Peyer's patch (tissue), 4 donors: ENCODE results near the gene BMF.

Source experiments
- POLR2A ChIP-seq, 2 donors: fragments of 450-650 bp; IDR thresholded peaks; one replicate each; pipeline ENCODE4 v1.5.1; 2017; ENCODE audit warnings: antibody characterized with exemption in 2 of 2, mild to moderate bottlenecking in 2 of 2, moderate library complexity in 2 of 2
- TF ChIP-seq, protein P1 (sequence below), 6 experiments: fragments of 450-650 bp in 4 of 6; fragments of 200-600 bp in 2 of 6; sonication (generic) in 1 of 6; IDR thresholded peaks; one replicate each; pipeline ENCODE4 v1.5.1; 2017 to 2019; ENCODE audit warnings: antibody characterized with exemption in 6 of 6, mild to moderate bottlenecking in 3 of 6, moderate library complexity in 1 of 6

DNA sequence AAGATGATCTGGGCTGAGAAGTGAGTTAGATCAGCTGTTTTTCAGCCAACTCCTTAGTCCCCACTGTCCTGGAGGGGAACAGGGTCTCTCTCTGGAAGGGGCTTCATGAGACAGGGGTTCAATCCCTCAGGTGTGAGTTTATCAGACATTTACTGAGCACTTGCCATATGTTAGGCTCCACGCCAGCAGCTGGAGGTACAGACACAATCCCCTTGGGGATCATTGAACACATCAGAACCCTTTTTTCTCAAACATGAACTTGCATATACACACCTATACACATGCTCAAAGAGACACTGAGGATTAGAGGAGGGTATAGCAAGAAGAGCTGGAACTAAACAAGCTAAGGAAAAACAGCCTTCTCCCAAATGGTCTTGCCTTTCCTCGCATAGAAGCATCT is 5.5 kb upstream of the BMF start:
- TF ChIP-seq, protein P1, sequence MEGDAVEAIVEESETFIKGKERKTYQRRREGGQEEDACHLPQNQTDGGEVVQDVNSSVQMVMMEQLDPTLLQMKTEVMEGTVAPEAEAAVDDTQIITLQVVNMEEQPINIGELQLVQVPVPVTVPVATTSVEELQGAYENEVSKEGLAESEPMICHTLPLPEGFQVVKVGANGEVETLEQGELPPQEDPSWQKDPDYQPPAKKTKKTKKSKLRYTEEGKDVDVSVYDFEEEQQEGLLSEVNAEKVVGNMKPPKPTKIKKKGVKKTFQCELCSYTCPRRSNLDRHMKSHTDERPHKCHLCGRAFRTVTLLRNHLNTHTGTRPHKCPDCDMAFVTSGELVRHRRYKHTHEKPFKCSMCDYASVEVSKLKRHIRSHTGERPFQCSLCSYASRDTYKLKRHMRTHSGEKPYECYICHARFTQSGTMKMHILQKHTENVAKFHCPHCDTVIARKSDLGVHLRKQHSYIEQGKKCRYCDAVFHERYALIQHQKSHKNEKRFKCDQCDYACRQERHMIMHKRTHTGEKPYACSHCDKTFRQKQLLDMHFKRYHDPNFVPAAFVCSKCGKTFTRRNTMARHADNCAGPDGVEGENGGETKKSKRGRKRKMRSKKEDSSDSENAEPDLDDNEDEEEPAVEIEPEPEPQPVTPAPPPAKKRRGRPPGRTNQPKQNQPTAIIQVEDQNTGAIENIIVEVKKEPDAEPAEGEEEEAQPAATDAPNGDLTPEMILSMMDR (IDR thresholded peaks at IDR 0.05) = no peak
- no peak for TF ChIP-seq POLR2A (IDR thresholded peaks at IDR 0.05)
